Thyroid gland (tissue), 4 donors: Measurements from ENCODE around the gene ZNF730. TPM values are rescaled to one million over a fixed set of nuclear protein-coding genes. Genes with fewer than 3 reads are reported as not detected.
"Not testable (repeated sequence)": the region's sequence is repeated elsewhere in the genome, so short reads cannot be mapped to it uniquely, and the experiment has no call there.

ENCODE experiments used
- DNase-seq, 2 donors: peaks; one replicate each; pipeline ENCODE4 v3.0.0-alpha.2; 2019
- H3K27ac ChIP-seq, 3 donors: fragments of 200-600 bp; sonication (generic); 1 replicate in 2 of 3; 2 replicates in 1 of 3; pipeline ENCODE4 v1.5.1; 2016 to 2019; ENCODE audit warnings: mild to moderate bottlenecking in 1 of 3, moderate library complexity in 1 of 3
- H3K27me3 ChIP-seq: fragments of 200-600 bp; sonication (generic); one replicate; pipeline ENCODE4 v1.5.1; 2019
- H3K36me3 ChIP-seq, 2 donors: fragments of 200-600 bp; sonication (generic); one replicate each; pipeline ENCODE4 v1.5.1; 2016 to 2019
- H3K4me1 ChIP-seq, 2 donors: fragments of 200-600 bp; sonication (generic); one replicate each; pipeline ENCODE4 v1.5.1; 2017 to 2019
- H3K4me3 ChIP-seq, 3 donors: fragments of 200-600 bp; sonication (generic); replicated peaks in 1 of 3; 1 replicate in 2 of 3; 2 replicates in 1 of 3; pipeline ENCODE4 v1.5.1; 2016; ENCODE audit warnings: mild to moderate bottlenecking in 1 of 3
- H3K9me3 ChIP-seq: fragments of 200-600 bp; sonication (generic); one replicate; pipeline ENCODE4 v1.5.1; 2017
- POLR2A ChIP-seq, 2 donors: fragments of 450-650 bp; IDR thresholded peaks; one replicate each; pipeline ENCODE4 v1.6.1; 2017; ENCODE audit warnings: antibody characterized with exemption in 2 of 2, mild to moderate bottlenecking in 2 of 2, moderate library complexity in 1 of 2
- WGBS, 2 donors: methylation state at CpG; one replicate each; pipeline ENCODE4 v1.1.5; 2017; 5-methylcytosine and 5-hydroxymethylcytosine counted together
- intact Hi-C: fragments of 100-400 bp; cut with DNase I; formaldehyde crosslinking; loops from one replicate; pipeline ENCODE4 v1.15.1; 2023
- total RNA-seq, 4 donors: library from RNA; depleted of rRNA; stranded (reverse); fragments of >200 nt; gene quantifications; one replicate each; pipeline ENCODE4 v1.2.3, GENCODE V29; 2016
- TF ChIP-seq, protein P1 (sequence below), 6 experiments: fragments of 200-600 bp in 3 of 6; fragments of 450-650 bp in 3 of 6; sonication (generic) in 3 of 6; IDR thresholded peaks; one replicate each; pipeline ENCODE4 v1.5.1; 2016 to 2019; ENCODE audit warnings: antibody characterized with exemption in 6 of 6, mild to moderate bottlenecking in 2 of 6, inconsistent platforms in 1 of 6, moderate library complexity in 1 of 6

ZNF730 gene
- total RNA-seq, 4 donors from 2014 or later: 0.20 to 4.1 (median 0.56) TPM; not detected in 1

DNA sequence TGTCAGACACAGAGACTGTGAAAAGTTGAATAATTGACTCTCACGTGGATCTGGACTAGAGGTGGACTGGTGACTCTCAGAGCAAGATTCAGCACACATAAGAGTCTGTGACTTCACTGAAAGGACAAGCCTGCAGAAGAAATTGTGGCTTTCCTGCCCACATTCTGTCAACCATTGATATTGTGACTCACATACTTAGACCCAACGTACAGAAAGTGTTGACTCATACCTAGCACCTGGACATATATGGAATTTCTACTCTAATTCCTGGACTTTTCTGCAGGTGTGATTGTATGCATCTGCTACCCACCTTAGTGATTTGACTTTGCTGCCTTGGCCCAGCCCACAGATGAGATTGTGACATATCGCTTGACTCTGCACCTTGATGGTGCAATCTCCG lies 15.6 kb upstream of the ZNF730 start:
- Histone ChIP-seq H3K36me3 (no peaks in the 10 kb centered on the region), H3K4me1 (no peaks in the 10 kb centered on the region), H3K4me3 (no peak overlapping the region), H3K27me3 (no peaks in the 10 kb centered on the region), H3K27ac (no peak overlapping the region), H3K9me3 (no peaks in the 10 kb centered on the region)
- intact Hi-C loops: no loop called here
- DNase-seq: no peak
- 93 to 98% methylated on average over 4 of the region's 4 CpGs for WGBS, 2 donors
- TF ChIP-seq, protein P1, sequence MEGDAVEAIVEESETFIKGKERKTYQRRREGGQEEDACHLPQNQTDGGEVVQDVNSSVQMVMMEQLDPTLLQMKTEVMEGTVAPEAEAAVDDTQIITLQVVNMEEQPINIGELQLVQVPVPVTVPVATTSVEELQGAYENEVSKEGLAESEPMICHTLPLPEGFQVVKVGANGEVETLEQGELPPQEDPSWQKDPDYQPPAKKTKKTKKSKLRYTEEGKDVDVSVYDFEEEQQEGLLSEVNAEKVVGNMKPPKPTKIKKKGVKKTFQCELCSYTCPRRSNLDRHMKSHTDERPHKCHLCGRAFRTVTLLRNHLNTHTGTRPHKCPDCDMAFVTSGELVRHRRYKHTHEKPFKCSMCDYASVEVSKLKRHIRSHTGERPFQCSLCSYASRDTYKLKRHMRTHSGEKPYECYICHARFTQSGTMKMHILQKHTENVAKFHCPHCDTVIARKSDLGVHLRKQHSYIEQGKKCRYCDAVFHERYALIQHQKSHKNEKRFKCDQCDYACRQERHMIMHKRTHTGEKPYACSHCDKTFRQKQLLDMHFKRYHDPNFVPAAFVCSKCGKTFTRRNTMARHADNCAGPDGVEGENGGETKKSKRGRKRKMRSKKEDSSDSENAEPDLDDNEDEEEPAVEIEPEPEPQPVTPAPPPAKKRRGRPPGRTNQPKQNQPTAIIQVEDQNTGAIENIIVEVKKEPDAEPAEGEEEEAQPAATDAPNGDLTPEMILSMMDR (IDR thresholded peaks at IDR 0.05): no peak
- TF ChIP-seq POLR2A (IDR thresholded peaks at IDR 0.05): no peak

DNA sequence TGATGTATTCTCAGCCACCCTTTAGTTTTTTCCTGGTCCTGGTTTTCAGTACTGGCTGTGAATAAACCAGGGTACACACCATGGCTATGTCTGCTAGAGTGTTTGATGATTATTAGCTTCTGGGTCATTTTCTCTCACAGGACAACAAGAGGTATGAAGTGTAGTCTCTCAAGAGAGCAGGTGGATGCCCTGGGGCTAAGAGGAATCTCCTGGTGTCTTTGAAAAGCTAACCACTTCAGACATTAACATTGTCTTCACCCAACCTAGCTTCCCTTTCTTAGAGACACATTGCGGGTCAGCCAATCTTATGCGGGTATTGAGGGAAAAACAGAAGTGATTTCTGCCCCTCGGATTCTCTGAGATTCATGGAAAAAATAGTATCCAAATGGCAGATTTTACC lies 1.6 kb downstream of the ZNF730 start:
- TF ChIP-seq, protein P1 (IDR thresholded peaks at IDR 0.05): no peak
- no peak for TF ChIP-seq POLR2A (IDR thresholded peaks at IDR 0.05)
- H3K4me3 ChIP-seq: no peak overlapping the region
- H3K27ac ChIP-seq: no peak overlapping the region
- DNase-seq: no peak
- 67 to 84% methylated on average over 3 of the region's 3 CpGs for WGBS, 2 donors
- H3K36me3 ChIP-seq: no peaks in the 10 kb centered on the region
- H3K27me3 ChIP-seq: no peaks in the 10 kb centered on the region
- H3K9me3 ChIP-seq: no peaks in the 10 kb centered on the region
- intact Hi-C loops: no loop called here
- H3K4me1 ChIP-seq: no peaks in the 10 kb centered on the region

DNA sequence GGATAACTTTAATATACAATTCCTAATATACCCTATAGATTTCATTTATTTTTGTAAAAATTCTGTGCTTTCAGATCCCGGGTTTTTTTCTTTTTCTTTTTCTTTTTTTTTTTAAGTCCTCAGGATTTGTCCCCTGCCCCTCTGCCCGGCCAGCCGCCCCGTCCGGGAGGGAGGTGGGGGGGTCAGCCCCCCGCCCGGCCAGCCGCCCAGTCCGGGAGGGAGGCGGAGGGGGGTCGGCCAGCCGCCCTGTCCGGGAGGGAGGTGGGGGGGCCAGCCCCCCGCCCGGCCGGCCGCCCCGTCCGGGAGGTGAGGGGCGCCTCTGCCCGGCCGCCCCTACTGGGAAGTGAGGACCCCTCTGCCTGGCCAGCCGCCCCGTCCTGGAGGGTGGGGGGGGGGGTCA lies 17.4 kb downstream of the ZNF730 start:
- DNase-seq, intact Hi-C loops, H3K27me3 ChIP-seq, H3K27ac ChIP-seq, H3K4me1 ChIP-seq, H3K4me3 ChIP-seq, H3K36me3 ChIP-seq, H3K9me3 ChIP-seq: not testable (repeated sequence)
- WGBS, 2 donors: 91 to 97% methylated on average over 9 to 18 of the region's 24 CpGs

DNA sequence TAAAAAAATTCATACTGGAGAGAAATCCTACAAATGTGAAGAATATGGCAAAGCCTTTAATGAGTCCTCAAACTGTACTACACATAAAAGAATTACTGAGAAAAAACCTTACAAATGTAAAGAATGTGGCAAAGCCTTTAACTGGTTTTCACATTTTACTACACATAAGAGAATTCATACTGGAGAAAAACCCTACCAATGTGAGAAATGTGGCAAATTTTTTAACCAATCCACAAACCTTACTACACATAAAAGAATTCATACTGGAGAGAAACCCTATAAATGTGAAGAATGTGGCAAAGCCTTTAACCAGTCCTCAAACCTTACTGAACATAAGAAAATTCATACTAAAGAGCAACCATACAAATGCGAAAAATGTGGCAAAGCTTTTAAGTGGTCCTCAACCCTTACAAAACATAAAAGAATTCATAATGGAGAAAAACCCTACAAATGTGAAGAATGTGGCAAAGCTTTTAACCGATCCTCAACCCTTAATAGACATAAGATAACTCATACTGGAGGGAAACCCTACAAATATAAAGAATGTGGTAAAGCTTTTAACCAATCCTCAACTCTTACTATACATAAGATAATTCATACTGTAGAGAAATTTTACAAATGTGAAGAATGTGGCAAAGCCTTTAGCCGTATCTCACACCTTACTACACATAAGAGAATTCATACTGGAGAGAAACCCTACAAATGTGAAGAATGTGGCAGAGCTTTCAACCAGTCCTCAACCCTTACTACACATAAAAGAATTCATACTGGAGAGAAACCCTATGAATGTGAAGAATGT lies 29.0 kb downstream of the ZNF730 start:
- H3K36me3 ChIP-seq: no peaks in the 10 kb centered on the region
- no peak for TF ChIP-seq POLR2A (IDR thresholded peaks at IDR 0.05)
- TF ChIP-seq, protein P1 (IDR thresholded peaks at IDR 0.05): no peak
- no peak overlapping the region for H3K27ac ChIP-seq
- DNase-seq: no peak
- WGBS, 2 donors: 94 to 99% methylated on average over 3 of the region's 3 CpGs
- peaks cover 6% of the 10 kb centered on the region for H3K9me3 ChIP-seq
- intact Hi-C loops: no loop called here
- no peaks in the 10 kb centered on the region for H3K27me3 ChIP-seq
- no peak overlapping the region for H3K4me3 ChIP-seq
- no peaks in the 10 kb centered on the region for H3K4me1 ChIP-seq

DNA sequence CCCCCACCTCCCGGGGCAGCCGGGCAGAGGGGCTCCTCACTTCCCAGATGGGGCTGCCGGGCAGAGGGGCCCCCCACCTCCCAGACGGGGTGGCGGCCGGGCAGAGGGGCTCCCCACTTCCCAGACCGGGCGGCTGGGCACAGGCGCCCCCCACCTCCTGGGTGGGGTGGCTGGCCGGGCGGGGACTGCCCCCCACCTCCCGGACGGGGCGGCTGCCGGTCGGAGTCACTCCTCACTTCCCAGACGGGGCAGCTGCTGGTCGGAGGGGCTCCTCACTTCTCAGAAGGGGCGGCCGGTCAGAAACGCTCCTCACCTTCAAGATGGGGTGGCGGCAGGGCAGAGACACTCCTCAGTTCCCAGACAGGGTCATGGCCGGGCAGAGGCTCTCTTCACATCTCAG lies 43.9 kb downstream of the ZNF730 start:
- Histone ChIP-seq H3K27me3 (no peaks in the 10 kb centered on the region), H3K27ac (no peak overlapping the region), H3K4me1 (no peaks in the 10 kb centered on the region), H3K4me3 (no peak overlapping the region), H3K9me3 (no peaks in the 10 kb centered on the region), H3K36me3 (no peaks in the 10 kb centered on the region)
- WGBS, 2 donors: 84 to 98% methylated on average over 7 to 15 of the region's 23 CpGs
- no peak for TF ChIP-seq POLR2A (IDR thresholded peaks at IDR 0.05)
- TF ChIP-seq, protein P1 (IDR thresholded peaks at IDR 0.05): no peak
- intact Hi-C loops: no loop called here
- DNase-seq: no peak

DNA sequence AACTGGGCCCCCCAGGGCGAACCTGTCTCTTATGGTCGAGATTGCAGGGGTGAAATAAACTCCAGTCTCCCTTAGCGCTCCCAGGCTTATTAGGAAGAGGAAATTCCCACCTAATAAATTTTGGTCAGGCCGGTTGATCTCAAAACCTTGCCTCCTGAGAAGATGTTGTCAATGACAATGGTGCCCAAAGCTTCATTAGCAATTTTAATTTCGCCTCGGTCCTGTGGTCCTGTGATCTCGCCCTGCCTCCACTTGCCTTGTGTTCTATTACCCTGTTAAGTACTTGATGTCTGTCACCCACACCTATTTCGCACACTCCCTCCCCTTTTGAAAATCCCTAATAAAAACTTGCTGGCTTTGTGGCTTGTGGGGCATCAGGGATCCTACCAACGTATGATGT lies 51.5 kb downstream of the ZNF730 start:
- 11 to 12% methylated on average over 9 of the region's 9 CpGs for WGBS, 2 donors
- H3K4me1 ChIP-seq, H3K27ac ChIP-seq, H3K36me3 ChIP-seq, H3K4me3 ChIP-seq, H3K27me3 ChIP-seq, DNase-seq, H3K9me3 ChIP-seq, intact Hi-C loops: not testable (repeated sequence)
